Hematopoietic multipotent progenitor cell treated with erythropoietin and hydrocortisone succinate and interleukin-3 and kit ligand, for 17 days (in vitro differentiated cells): Measurements from ENCODE around the gene CHST11.
A peak's percentile ranks its signal among the peaks of the same experiment; 100 is the strongest.

Experiments used
- DNase-seq: peaks from one replicate; pipeline ENCODE4 v3.0.0-alpha.2; 2015; ENCODE audit warnings: low spot score

Gene CHST11

GRCh38 chr12:104656383-104656782 lies 199.6 kb downstream of the CHST11 start:
- DNase-seq: no peak

GRCh38 chr12:104656921-104657320 lies 200.2 kb downstream of the CHST11 start:
- DNase-seq: no peak

GRCh38 chr12:104657726-104658484 lies 201.2 kb downstream of the CHST11 start:
- no peak for DNase-seq

- no peak for DNase-seq
Measured at GRCh38 chr12:104659058-104659457, 202.3 kb downstream of the CHST11 start.

- no peak for DNase-seq
Measured at GRCh38 chr12:104662203-104662602, 205.5 kb downstream of the CHST11 start.

GRCh38 chr12:104662908-104663307 lies 206.2 kb downstream of the CHST11 start:
- DNase-seq: no peak

- no peak for DNase-seq
Measured at GRCh38 chr12:104664351-104664750, 207.6 kb downstream of the CHST11 start.

- DNase-seq: no peak
Measured at GRCh38 chr12:104665296-104665695, 208.5 kb downstream of the CHST11 start.

GRCh38 chr12:104667139-104667538 lies 210.4 kb downstream of the CHST11 start:
- DNase-seq: no peak

- DNase-seq: no peak
Measured at GRCh38 chr12:104668274-104668718, 211.5 kb downstream of the CHST11 start.

- no peak for DNase-seq
Measured at GRCh38 chr12:104669089-104669721, 212.5 kb downstream of the CHST11 start.

- no peak for DNase-seq
Measured at GRCh38 chr12:104669851-104670337, 213.1 kb downstream of the CHST11 start.

- no peak for DNase-seq
Measured at GRCh38 chr12:104670439-104671408, 214.0 kb downstream of the CHST11 start.

- DNase-seq: peak; percentile 87
Measured at GRCh38 chr12:104671409-104672095, 214.8 kb downstream of the CHST11 start.

GRCh38 chr12:104672096-104672445 lies 215.3 kb downstream of the CHST11 start:
- no peak for DNase-seq

GRCh38 chr12:104672501-104673265 lies 215.9 kb downstream of the CHST11 start:
- no peak for DNase-seq

- DNase-seq: no peak
Measured at GRCh38 chr12:104673294-104673693, 216.5 kb downstream of the CHST11 start.

- DNase-seq: no peak
Measured at GRCh38 chr12:104673696-104674482, 217.1 kb downstream of the CHST11 start.

GRCh38 chr12:104676636-104677035 lies 219.9 kb downstream of the CHST11 start:
- no peak for DNase-seq

GRCh38 chr12:104677441-104678089 lies 220.8 kb downstream of the CHST11 start:
- no peak for DNase-seq
